Measurements from ENCODE around the gene SDR9C7. TPM values are rescaled to one million over a fixed set of nuclear protein-coding genes. Genes with fewer than 3 reads are reported as not detected.
"Not testable (repeated sequence)": the region's sequence is repeated elsewhere in the genome, so short reads cannot be mapped to it uniquely, and the experiment has no call there.

SDR9C7 gene
- total RNA-seq, 4 donors from 2014 or later: not detected

GRCh38 chr12:56908136-56908535, 26.1 kb downstream of the SDR9C7 start:
- TF ChIP-seq CTCF (IDR thresholded peaks at IDR 0.05) (no peak), POLR2A (IDR thresholded peaks at IDR 0.05) (no peak)
- H3K9me3 ChIP-seq: peaks cover 0 to 11% (median 2%) of the 10 kb centered on the region in 4 donors

GRCh38 chr12:56905852-56906251, 28.4 kb downstream of the SDR9C7 start:
- H3K4me3 ChIP-seq: no peak overlapping the region
- no peaks in the 10 kb centered on the region for H3K36me3 ChIP-seq
- no peak for TF ChIP-seq POLR2A (IDR thresholded peaks at IDR 0.05)
- no peak for TF ChIP-seq CTCF (IDR thresholded peaks at IDR 0.05)
- H3K4me1 ChIP-seq: no peaks in the 10 kb centered on the region
- peaks cover 0 to 28% (median 9%) of the 10 kb centered on the region in 4 donors for H3K9me3 ChIP-seq
- DNase-seq: no peak
- no peak overlapping the region for H3K27ac ChIP-seq
- no peaks in the 10 kb centered on the region for H3K27me3 ChIP-seq

More at GRCh38 chr12:56908136-56908535, 26.1 kb downstream of the SDR9C7 start:
- H3K27me3 ChIP-seq: no peaks in the 10 kb centered on the region
- H3K4me3 ChIP-seq: no peak overlapping the region
- H3K4me1 ChIP-seq: no peaks in the 10 kb centered on the region
- no peak overlapping the region for H3K27ac ChIP-seq
- DNase-seq: no peak
- no peaks in the 10 kb centered on the region for H3K36me3 ChIP-seq

- Histone ChIP-seq H3K27me3 (no peaks in the 10 kb centered on the region), H3K4me3 (no peak overlapping the region), H3K27ac (no peak overlapping the region), H3K9me3 (peaks cover 0 to 26% (median 12%) of the 10 kb centered on the region in 4 donors), H3K4me1 (no peaks in the 10 kb centered on the region), H3K36me3 (no peaks in the 10 kb centered on the region)
- DNase-seq: no peak
- TF ChIP-seq CTCF (IDR thresholded peaks at IDR 0.05) (no peak), POLR2A (IDR thresholded peaks at IDR 0.05) (no peak)
These were observed 30.8 kb downstream of the SDR9C7 start for GRCh38 chr12:56903374-56903773.

GRCh38 chr12:56901313-56901712, 32.9 kb downstream of the SDR9C7 start:
- not testable (repeated sequence) for H3K4me3 ChIP-seq, DNase-seq, H3K4me1 ChIP-seq, H3K27me3 ChIP-seq, H3K36me3 ChIP-seq, H3K27ac ChIP-seq
- H3K9me3 ChIP-seq: peaks cover 0 to 26% (median 12%) of the 10 kb centered on the region in 4 donors

GRCh38 chr12:56900583-56900982, 33.6 kb downstream of the SDR9C7 start:
- H3K4me3 ChIP-seq: no peak overlapping the region
- TF ChIP-seq POLR2A (IDR thresholded peaks at IDR 0.05): no peak
- no peak for TF ChIP-seq CTCF (IDR thresholded peaks at IDR 0.05)
- peaks cover 0 to 26% (median 12%) of the 10 kb centered on the region in 4 donors for H3K9me3 ChIP-seq

GRCh38 chr12:56898938-56899337, 35.3 kb downstream of the SDR9C7 start:
- H3K4me1 ChIP-seq: no peaks in the 10 kb centered on the region
- H3K4me3 ChIP-seq: no peak overlapping the region
- peaks cover 0 to 26% (median 12%) of the 10 kb centered on the region in 4 donors for H3K9me3 ChIP-seq
- H3K27ac ChIP-seq: no peak overlapping the region
- no peak for DNase-seq
- H3K27me3 ChIP-seq: no peaks in the 10 kb centered on the region
- H3K36me3 ChIP-seq: no peaks in the 10 kb centered on the region
- TF ChIP-seq CTCF (IDR thresholded peaks at IDR 0.05) (no peak), POLR2A (IDR thresholded peaks at IDR 0.05) (no peak)

More at GRCh38 chr12:56900583-56900982, 33.6 kb downstream of the SDR9C7 start:
- no peak for DNase-seq
- H3K4me1 ChIP-seq: no peaks in the 10 kb centered on the region
- H3K36me3 ChIP-seq: no peaks in the 10 kb centered on the region
- no peak overlapping the region for H3K27ac ChIP-seq
- H3K27me3 ChIP-seq: no peaks in the 10 kb centered on the region

Data from Peyer's patch (tissue), 4 donors.